HG03571 (cell line): ENCODE data around the gene MYOM3.
"Not testable (repeated sequence)": the region's sequence is repeated elsewhere in the genome, so short reads cannot be mapped to it uniquely, and the experiment has no call there.

Experiments used
- ATAC-seq: cut with Tn5 transposase; IDR thresholded peaks from one replicate; pipeline ENCODE4 v1.9.1; 2021; ENCODE audit not compliant: unreplicated experiment

The MYOM3 gene

DNA sequence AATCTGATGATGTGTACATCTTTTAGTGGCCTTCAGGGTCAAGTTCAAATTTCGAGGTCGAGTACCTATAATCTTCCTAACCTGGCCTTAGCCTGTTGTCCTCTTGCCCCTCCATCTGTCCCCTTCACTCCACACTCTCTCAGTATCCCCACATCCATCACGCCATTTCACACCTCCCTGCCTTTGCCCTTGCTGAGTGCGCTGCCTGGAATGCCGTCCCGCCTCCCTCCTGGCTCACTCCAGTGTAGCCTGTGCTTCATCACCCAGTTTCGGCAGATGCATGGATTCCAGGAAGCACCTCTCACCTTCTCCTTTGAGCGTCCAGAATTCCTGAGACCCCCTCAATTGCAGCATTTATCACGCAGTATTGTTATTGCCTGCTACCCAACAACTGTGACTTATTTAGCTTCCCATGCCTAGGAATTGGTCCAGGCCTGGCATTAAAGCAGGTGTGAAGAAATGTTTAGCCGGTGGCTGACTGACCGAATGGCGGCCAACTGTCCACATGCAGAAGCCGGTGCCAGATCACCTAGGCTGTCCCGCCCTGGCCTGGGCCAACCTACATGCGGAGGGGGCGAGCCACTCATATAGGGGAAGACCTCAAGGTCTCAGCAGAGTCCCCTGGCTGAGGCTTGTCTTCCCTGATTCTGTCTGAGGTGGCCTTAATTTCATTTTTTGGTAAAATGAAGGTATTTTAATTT, 34.5 kb downstream of the MYOM3 start:
- ATAC-seq: no peak

DNA sequence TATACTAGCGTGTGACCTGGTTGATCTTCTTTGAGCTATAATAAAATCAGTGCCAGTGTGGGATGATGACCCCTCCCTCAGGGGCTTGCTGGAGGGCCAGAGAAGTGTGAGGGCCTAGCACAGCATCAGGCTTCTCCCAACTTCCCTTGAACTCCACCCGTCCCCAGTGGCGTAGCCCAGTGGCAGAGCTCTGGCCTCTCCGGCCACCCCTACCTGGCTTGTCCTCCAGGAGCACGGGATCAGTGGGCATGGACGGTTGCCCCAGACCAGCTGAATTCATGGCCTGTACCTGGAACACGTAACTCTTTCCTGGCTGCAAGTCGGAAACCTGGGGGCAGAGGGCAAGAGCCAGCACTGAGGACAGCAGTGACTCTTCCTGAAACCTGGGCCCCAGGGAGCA, 36.0 kb downstream of the MYOM3 start:
- ATAC-seq: no peak

DNA sequence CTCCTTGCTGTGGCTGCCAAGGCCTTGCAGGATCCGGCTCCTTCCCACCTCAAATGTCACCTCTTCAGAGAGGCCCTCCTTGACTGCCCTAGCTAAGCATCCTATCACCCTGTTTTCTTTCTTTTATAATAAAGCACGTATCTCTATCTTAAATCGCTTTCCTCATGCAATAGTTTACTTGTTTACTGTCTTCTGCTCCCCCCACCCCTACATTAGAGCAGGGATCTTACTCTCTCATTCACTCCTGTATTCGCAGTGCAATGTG, 36.4 kb downstream of the MYOM3 start:
- ATAC-seq: no peak

DNA sequence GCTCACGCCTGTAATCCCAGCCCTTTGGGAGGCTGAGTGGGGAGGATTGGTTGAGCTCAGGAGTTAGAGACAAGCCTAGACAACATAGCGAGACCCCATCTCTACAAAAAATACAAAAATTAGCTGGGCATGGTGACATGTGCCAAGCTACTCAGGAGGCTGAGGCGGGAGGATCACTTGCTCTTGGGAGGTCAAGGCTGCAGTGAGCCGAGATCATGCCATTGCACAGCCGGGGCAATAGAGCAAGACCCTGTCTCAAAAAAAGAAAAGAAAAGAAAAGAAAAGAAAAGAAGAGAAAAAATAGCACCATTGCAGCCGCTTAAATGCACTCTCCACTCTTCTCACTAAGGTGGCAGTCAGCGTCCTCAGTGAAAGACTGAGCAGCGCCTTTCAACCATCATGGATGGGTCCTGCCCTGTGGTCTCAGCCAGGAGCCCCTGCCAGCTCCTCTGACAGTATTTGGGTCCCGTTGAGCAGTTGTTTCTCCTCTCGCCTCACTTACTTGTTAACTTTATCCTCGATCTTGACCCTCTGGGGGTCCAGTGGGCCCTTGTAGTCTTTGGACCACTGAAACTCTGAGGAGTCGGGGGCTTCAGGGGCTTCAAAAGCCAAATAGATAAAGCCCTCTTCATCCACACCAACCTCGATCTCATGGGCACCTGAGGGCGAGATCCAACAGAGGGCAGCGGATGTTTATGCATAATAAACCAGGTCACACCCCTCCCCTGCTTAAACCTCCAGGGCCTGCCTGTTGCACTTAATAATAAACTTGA, 36.9 kb downstream of the MYOM3 start:
- ATAC-seq: no peak

DNA sequence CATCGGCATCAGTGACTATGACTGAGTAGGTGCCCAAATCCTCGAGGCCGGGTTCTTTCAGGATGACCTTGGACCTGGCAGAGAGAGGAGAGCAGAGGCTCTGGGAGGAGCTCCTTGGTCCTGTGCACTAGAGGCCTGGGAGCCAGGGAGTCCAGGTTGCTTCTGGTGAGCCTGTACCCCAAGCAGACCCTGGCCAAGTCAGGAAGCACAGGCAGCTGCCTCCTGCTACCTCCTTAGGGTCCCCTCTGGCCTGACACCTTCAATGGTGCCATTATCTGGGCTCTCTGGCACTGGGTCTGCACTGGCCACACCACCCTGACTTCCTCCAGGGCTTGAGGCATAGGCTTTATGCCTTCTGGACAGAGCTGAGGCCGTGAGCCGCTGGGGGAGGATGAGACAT, 37.7 kb downstream of the MYOM3 start:
- no peak for ATAC-seq

DNA sequence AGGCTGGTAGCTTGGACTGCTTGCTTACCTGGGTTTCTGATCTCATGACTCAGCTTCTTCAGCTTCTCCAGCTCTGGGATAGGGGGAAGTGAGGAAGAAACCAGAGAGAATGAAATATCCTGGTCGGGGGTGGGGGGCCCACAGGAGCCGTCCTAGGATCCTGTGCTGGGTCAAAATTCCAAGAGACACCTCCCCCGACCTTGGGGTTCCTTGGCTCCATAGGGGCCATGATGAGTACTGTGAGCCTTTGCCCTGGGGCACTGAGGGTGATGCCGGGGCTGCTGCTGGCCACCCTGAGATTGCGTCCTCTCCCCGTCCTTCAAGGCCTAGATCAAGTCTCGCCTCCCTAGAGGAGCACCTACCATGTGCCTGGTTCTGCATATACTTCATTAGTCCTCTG, 40.0 kb downstream of the MYOM3 start:
- ATAC-seq: no peak

DNA sequence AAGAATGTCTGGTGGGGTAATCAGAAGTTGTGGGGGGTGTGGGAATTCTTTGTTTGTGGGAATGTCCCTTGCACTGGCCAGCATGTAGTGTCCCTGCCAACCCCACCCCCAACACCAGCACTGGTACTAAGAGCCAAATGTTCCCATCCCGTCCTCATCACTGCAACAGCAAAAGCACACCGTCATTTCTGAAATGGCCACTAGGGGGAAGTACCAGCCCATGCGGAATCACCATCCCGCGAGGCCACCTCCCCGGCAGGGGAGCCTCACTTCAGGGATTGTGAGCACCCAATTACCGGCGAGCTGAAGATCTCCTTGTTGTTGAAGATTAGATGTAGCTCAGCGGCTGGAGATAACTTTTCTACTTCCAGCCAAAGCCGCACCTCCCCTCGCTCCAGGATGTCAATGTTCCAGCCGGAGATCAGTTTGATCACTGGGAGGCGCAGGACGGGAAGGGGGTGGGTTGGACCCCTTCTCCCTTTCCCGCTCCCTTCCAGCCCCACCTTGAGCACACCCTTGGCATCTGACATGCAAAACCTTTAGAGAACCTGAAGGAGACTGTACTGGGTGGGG, 41.0 kb downstream of the MYOM3 start:
- no peak for ATAC-seq

DNA sequence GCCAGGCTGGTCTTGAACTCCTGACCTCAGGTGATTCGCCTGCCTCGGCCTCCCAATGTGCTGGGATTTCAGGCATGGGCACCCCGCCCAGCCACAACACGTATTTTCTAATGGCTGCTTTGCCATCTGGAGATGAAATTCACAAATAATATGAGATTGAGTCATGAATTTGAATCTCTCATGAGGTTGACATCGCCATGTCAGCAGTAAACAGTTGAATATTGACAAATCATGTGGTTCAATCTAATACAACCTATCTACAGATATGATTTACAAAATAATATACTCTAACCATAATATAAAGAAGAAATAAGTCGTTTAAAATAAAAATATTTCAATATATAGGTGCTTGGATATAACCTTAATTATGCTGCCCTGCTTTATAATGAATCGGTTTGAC, 42.1 kb downstream of the MYOM3 start:
- no peak for ATAC-seq

DNA sequence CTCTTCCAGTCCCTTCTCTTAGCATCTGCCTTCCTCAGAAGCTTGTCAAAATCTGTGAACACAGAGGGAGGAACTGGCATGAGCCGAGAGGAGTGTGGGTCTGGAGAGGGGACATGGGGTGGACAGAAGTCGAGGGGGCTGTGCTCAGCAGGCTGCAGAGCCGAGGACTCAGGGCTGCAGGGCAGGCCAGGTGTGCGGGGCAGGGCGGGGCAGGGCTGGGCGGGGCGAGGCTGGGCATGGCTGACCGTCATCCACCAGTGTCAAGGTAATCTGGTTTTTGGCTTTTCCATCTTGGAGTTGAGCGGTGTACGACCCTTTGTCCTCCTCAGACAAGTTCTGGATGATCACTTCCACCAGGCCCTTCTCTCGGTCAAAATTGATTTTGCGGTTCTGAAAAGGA, 44.0 kb downstream of the MYOM3 start:
- no peak for ATAC-seq

DNA sequence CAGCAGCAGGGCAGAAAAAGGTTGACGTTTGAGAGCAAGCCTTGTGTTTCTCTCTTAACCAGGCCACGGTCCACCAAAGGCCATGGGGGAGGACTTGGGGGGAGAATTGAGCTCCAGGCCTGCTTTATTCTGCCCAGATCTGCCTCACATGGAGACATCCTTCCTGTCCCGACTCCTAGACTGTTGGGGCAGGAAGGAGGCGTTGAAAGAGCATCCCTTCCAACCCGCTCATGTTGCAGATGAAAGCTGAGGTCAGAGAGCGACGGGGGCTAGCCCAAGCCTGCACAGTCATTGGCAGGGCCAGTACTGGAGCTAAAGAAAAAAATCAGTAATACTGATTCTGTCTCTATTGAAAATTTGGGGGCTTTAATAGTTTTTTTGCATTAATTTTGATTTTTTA, 46.6 kb downstream of the MYOM3 start:
- ATAC-seq: no peak

DNA sequence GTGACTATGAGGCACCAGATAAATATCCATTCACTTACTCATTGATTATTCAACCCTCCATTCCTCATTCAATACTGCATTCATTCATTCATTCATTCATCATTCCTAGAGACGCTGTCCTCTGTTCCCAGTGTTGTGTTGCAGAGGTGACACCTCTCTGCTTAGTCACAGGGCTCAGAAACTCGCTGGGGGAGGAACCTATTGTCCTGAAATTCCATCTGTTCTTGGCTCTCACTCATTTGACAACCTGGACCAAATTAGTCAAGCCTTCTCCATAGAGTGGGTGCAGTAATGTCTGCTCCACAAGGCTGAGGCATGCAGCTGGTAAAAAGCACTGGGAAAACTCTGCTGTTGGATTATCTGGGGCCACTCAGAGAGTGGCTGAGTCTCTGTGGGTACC, 49.7 kb downstream of the MYOM3 start:
- ATAC-seq: no peak

DNA sequence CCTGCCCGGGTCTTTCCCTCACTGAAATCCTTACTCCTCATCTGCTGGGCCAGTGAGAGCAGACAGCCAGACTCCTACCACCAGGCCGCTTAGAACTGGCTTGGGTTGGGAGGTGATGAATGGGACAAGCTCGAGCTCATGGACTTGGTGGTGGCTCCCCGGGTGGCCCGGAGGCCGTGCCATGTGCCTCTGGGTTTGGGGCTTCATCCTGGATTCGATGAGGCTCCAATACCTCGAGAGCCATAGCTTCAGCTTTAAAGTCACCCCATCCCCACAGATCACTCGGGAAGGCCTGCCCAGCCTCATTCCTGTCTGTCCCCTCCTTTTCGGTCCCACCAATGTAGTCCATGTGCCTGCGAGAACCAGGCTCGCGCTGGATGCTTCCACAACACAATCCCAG, 51.5 kb downstream of the MYOM3 start:
- ATAC-seq: no peak

DNA sequence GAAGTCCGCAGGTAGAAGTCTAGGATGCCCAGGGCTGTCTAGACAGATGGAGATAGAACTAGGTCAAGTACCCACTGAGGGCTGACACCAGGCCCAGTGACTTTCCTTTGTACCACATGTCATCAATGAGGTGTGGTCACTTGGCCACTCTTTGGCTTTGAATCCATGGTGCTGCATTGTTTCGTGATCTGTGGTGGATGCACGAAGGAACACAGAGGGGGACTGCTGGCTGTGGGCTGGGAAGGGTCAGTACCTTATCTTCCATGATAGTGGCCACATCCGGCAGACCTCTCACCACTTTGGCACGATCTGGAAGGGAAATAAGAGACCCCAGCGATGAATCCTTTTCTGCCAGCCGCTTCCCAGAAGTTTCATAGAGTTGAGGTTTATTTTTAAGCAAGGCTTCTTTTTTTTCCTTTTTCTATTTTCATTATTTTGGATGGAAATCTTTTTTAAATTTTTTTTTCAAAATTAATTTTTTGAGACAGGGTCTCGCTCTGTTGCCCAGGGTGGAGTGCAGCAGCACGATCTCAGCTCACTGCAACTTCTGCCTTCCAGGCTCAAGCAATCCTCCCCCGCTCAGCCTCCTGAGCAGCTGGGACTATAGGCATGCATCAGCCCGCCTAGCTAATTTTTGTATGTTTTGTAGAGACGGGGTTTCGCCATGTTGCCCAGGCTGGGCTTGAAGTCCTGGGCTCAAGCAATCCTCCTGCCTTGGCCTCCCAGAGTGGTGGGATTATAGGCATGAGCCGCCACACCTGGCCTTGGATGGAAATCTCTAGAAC, 53.1 kb downstream of the MYOM3 start:
- no peak for ATAC-seq

DNA sequence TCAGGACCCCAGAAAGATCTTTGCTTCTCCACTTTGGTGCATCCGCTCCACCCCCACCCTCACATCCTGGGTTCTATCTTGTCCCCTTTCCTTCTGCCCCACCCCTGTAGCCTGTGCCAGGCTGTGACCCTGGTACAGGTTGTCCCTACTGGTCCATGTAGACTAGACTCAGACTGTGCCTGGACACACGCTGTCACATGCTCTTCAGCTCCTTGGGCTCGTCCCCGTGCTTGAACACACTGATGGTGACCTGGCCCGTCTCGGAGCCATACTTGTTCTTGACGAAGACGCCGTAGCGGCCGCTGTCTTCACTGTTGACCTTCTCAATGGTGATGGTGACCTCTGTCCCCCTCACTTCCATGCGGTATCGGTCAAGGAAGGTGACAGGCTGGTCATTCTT, 54.8 kb downstream of the MYOM3 start:
- no peak for ATAC-seq

DNA sequence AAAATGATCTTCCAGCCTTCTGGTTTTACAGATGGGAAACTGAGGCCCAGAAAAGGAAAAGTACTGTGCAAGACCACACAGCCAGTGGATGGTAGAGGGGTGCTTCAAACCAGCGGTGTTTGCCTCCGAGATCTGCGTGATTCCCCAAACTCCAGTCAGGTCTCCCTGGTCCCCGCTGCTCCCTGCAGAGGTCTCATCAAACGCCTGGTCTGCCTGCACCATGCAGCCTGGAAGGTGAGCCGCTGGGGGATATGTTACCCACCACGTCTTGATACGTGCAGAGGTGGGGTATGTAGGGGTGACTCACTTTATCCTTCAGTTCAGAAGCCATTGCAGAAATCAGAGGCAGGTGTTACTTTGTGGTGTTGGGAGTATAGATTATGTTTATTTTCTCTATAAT, 56.3 kb downstream of the MYOM3 start:
- ATAC-seq: no peak

DNA sequence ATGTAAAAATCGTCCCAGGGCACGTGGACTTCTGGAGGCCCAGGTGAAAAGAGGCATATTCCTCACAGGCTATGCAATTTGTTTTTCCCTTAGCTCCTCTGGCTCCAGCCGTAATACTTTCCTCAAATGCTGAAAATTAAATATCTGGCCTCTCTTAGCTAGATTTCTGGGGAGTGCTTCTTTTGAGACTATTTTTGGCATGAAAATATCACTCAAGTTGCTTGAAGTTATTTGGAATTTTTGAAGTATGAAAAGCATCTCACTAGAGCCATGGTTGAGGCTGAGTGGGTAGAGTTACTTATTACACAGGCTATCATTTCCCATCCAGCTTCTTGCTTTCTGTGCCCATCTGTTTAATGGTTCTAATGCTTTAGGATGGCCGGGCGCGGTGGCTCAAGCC, 59.7 kb downstream of the MYOM3 start:
- ATAC-seq: no peak

DNA sequence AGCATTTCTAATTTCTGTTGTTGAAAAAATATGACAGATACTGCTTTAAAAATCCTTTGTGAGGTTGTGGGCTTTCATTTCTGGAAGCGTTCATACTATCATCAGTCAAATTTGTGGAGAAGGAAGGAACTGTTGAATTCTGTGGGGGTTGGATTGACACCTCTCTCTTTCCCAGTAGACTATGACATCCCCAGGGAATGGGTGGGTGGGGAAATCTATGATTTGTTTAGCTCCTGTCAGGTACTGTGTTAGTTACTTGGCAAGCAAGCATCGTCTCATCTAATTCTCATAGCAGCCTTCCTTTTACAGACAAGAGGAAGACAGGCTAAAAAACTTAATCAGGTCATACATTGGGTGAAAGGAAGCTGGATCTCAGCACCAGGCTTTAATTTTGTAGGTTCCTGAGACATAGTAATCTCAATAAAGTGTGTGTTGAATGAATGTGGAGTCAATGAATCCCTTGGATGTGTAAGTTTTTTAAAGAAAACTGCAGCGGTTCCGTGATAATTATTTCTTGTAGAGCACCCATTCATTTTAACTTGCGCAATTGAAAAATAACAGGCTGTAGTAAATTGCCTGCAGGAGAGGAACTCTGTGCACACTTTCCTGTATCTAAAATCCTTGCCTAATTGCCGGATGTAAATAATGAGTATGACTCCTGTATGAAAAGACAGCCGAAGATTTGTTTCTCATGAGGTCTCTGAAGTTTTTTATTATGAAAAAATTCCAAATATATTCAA, 60.6 kb downstream of the MYOM3 start:
- ATAC-seq: no peak

DNA sequence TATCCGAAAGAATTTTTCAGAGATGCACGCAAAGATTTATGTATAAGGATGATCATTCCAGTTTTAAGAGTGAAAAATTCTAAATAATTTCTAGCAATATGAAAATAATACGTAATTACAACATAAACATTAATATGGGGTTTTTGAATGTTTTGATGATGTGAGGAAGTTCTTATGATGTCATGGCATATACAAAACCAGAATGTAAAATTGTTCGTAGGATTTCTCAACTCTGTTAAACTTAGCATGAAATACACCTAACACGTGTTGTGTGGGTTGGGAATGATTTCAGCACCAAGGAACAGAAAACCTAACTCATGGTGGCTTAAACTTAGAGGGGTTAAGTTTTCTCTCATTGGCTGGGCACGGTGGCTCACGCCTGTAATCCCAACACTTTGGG, 62.2 kb downstream of the MYOM3 start:
- ATAC-seq: no peak

DNA sequence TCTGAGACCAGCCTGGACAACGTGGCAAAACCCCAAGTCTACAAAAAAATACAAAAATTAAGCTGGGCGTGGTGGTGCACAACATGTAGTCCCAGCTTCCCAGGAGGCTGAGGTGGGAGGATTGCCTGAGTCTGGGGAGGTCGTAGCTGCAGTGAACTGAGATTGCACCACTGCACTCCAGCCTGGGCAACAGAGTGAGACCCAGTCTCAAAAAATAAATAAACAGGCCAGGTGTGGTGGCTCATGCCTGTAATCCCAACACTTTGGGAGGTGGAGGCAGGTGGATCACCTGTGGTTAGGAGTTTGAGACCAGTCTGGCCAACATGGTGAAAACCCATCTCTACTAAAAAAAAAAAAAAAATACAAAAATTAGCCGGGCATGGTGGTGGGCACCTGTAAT, 63.0 kb downstream of the MYOM3 start:
- ATAC-seq: not testable (repeated sequence)

DNA sequence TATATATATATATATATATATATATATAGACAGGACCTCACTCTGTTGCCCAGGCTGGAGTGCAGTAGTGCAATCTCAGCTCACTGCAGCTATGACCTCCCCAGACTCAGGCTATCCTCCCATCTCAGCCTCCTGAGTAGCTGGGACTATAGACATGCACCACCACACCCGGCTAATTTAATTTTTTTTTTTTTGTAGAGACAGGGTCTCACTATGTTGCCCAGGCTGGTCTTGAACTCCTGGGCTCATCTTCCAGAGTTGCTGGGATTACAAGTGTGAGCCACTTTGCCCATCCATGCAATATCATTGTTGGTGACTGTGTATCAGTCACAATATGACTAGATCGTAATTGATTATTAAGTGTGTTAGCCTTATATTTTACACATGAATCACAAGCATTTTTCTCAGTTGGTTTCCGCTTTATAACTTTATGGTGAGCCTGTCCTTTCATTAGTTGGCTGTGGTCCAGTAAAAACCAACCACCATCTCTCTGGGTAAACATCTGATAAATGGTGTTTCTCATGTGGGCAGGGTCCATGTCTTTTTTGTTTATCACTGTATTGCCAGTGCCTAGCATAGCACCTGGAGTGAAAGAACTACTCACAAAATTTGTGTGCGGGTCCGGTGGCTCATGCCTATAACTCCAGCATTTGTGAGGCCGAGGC, 63.6 kb downstream of the MYOM3 start:
- no peak for ATAC-seq

DNA sequence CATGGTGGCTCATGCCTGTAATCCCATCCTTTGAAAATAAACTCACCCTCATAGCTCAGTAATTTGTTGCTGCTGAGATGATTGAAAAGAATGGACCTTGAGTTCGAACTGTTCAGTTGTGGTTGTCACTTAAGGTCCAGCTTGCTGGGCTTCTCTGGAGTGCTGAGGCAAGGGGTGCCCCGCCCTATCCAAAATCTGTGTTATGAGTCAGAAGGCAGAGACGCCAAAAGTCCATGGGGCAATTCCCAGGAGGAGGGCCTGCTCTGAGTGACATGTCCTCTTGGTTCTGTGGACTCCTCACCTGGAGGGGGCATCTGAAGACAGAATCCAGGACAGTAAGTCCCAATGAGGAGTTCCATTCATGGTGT, 64.8 kb downstream of the MYOM3 start:
- no peak for ATAC-seq
